PC-9 (cell line): ENCODE data around the gene GOLPH3. TPM values are rescaled to one million over a fixed set of nuclear protein-coding genes. Genes with fewer than 3 reads are reported as not detected.
"Not testable (repeated sequence)": the region's sequence is repeated elsewhere in the genome, so short reads cannot be mapped to it uniquely, and the experiment has no call there.

Source experiments
- BruUV-seq: library from RNA; stranded (reverse); fragments of 400-500 nt; replicated peaks from 2 replicates; lab custom pipeline; 2021; lab: Mats Ljungman, UMichigan
- CTCF ChIA-PET: fragments of 300-600 bp; sonication (Branson Sonifier 250); formaldehyde crosslinking; loops from one replicate; lab custom pipeline; 2022; ENCODE audit warnings: antibody characterized with exemption; lab: Charles Lee
- POLR2A ChIA-PET: fragments of 300-600 bp; sonication (Branson Sonifier 250); formaldehyde crosslinking; loops from one replicate; lab custom pipeline; 2022; ENCODE audit warnings: antibody characterized with exemption; ENCODE audit not compliant: unreplicated experiment; lab: Charles Lee
- DNase-seq, 2 experiments: peaks; one replicate each; pipeline versions ENCODE4 v3.0.0 to v3.0.0-alpha.2; 2015 to 2022; ENCODE audit warnings: mixed read lengths in 1 of 2
- H2AFZ ChIP-seq: fragments of 200-600 bp; sonication (generic); 2 replicates; pipeline ENCODE4 v1.8.1; 2017; ENCODE audit warnings: antibody characterized with exemption
- H3F3A ChIP-seq: fragments of 200-600 bp; sonication (generic); 2 replicates; pipeline ENCODE4 v1.8.1; 2017; ENCODE audit warnings: antibody characterized with exemption, mild to moderate bottlenecking, low read depth; ENCODE audit not compliant: insufficient read depth
- H3K27ac ChIP-seq: fragments of 200-600 bp; sonication (generic); 2 replicates; pipeline ENCODE4 v1.6.1; 2016; ENCODE audit warnings: mixed run types
- H3K27me3 ChIP-seq: fragments of 200-600 bp; sonication (generic); 2 replicates; pipeline ENCODE4 v1.6.1; 2016; ENCODE audit warnings: low read depth, mixed run types; ENCODE audit not compliant: insufficient read depth
- H3K36me3 ChIP-seq: fragments of 200-600 bp; sonication (generic); 2 replicates; pipeline ENCODE4 v1.6.1; 2016; ENCODE audit warnings: low read depth, mixed run types
- H3K4me1 ChIP-seq: fragments of 200-600 bp; sonication (generic); replicated peaks from 2 replicates; pipeline ENCODE4 v1.6.1; 2016; ENCODE audit warnings: mixed run types; ENCODE audit not compliant: insufficient read depth
- H3K4me2 ChIP-seq: fragments of 200-600 bp; sonication (generic); 2 replicates; pipeline ENCODE4 v1.6.1; 2017; ENCODE audit warnings: mixed run types
- H3K4me3 ChIP-seq: fragments of 200-600 bp; sonication (generic); 2 replicates; pipeline ENCODE4 v1.6.1; 2016; ENCODE audit warnings: mixed run types
- H3K79me2 ChIP-seq: fragments of 200-600 bp; sonication (generic); 2 replicates; pipeline ENCODE4 v1.6.1; 2017; ENCODE audit warnings: low read depth, mixed run types
- H3K9me2 ChIP-seq: fragments of 200-600 bp; sonication (generic); 2 replicates; pipeline ENCODE4 v1.8.1; 2017; ENCODE audit warnings: mild to moderate bottlenecking; ENCODE audit not compliant: insufficient read depth
- H3K9me3 ChIP-seq: fragments of 200-600 bp; sonication (generic); 2 replicates; pipeline ENCODE4 v1.8.1; 2016; ENCODE audit warnings: low read depth; ENCODE audit not compliant: insufficient read depth
- H4K20me1 ChIP-seq: fragments of 200-600 bp; sonication (generic); 2 replicates; pipeline ENCODE4 v1.8.1; 2017; ENCODE audit not compliant: insufficient read depth
- CTCF ChIP-seq: fragments of 200-600 bp; sonication (generic); conservative IDR thresholded peaks from 2 replicates; pipeline ENCODE4 v1.6.1; 2017; ENCODE audit warnings: mixed run types, antibody characterized with exemption, mild to moderate bottlenecking, moderate library complexity
- EZH2 ChIP-seq: fragments of 200-600 bp; sonication (generic); IDR thresholded peaks from 2 replicates; pipeline ENCODE4 v1.8.0; 2017; ENCODE audit warnings: antibody characterized with exemption, low read depth
- intact Hi-C: fragments of 100-400 bp; cut with micrococcal nuclease; formaldehyde crosslinking; loops from one replicate; pipeline ENCODE4 v1.10.0; 2022; ENCODE audit not compliant: unreplicated experiment
- total RNA-seq: library from RNA; stranded (reverse); gene quantifications from 2 replicates; pipeline ENCODE4 v1.2.3, GENCODE V29; 2021

GOLPH3 gene
- total RNA-seq, 1 experiment from 2014 or later: 179 TPM

DNA sequence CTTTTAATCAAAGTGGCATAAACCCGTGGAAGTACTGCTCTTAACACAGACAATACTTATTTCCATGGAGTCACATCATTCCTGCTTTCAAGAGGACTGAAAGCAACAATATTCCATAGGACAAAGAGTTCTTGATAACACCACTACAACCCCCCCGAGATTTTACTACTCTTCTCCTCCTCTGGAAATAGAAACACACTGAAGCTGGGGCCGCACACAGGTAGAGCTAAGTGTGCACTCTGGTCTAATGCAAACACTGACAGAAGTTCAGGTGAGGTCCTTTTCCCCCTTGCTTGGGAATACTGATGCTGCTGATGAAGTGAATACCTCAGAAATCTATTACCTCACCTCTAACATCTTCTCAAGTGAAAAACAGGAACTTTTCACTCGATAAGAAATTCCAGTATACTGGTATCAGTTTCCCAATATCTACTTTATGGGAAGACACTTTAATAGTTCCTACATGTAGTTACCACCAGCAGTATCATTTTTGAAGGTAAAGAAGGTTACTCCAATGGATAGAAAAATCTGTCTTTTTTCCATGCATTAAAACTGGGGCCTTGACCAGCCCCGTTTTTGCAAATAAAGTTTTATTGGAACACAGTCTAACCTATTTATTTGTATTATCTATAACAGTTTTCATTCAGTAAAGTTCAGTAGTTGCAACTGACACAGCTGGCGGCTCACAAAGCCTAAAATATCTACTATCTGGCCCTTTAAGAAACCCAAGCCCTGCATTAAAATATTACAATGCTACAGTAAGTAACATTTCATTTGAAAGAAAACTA is 50.0 kb downstream of the GOLPH3 start:
- H3K27me3 ChIP-seq: no peaks in the 10 kb centered on the region
- no peak for TF ChIP-seq CTCF
- TF ChIP-seq EZH2: no peak

GRCh38 chr5:32123058-32123805 is 50.9 kb downstream of the GOLPH3 start:
- H2AFZ ChIP-seq: no peak overlapping the region
- no peaks in the 10 kb centered on the region; the same call in 1 of the 2 replicates for H3K9me3 ChIP-seq
- ChIA-PET CTCF (no interaction called here), POLR2A (no interaction called here)
- DNase-seq: no peak
- BruUV-seq: no TSS peak
- H3K27me3 ChIP-seq: no peaks in the 10 kb centered on the region
- intact Hi-C loops: no loop called here
- no peak for TF ChIP-seq CTCF
- no peak for TF ChIP-seq EZH2
- peaks cover 45% of the 10 kb centered on the region for H3K36me3 ChIP-seq
- H3K79me2 ChIP-seq: peaks cover 14% of the 10 kb centered on the region
- H3K4me1 ChIP-seq: no peaks in the 10 kb centered on the region
- H3F3A ChIP-seq: peaks cover 7% of the 10 kb centered on the region
- no peak overlapping the region for H3K4me2 ChIP-seq
- no peak overlapping the region for H3K27ac ChIP-seq
- H3K9me2 ChIP-seq: no peaks in the 10 kb centered on the region
- no peak overlapping the region for H3K4me3 ChIP-seq
- H4K20me1 ChIP-seq: peaks cover 58% of the 10 kb centered on the region

More for the DNA sequence above, 50.0 kb downstream of the GOLPH3 start:
- peaks cover 57% of the 10 kb centered on the region for H4K20me1 ChIP-seq
- peaks cover 42% of the 10 kb centered on the region for H3K36me3 ChIP-seq
- POLR2A ChIA-PET: no interaction called here
- no peaks in the 10 kb centered on the region; the same call in 1 of the 2 replicates for H3K9me3 ChIP-seq
- H3K79me2 ChIP-seq: peaks cover 18% of the 10 kb centered on the region
- H3K27ac ChIP-seq: no peak overlapping the region
- intact Hi-C loops: no loop called here
- no peaks in the 10 kb centered on the region for H3K4me1 ChIP-seq
- no peak overlapping the region for H2AFZ ChIP-seq
- H3K4me3 ChIP-seq: no peak overlapping the region
- no peak overlapping the region for H3K4me2 ChIP-seq
- BruUV-seq: no TSS peak
- H3K9me2 ChIP-seq: no peaks in the 10 kb centered on the region
- peaks cover 4% of the 10 kb centered on the region for H3F3A ChIP-seq
- DNase-seq: peak in 1 of 2 experiments; percentile 12
- CTCF ChIA-PET: no interaction called here

DNA sequence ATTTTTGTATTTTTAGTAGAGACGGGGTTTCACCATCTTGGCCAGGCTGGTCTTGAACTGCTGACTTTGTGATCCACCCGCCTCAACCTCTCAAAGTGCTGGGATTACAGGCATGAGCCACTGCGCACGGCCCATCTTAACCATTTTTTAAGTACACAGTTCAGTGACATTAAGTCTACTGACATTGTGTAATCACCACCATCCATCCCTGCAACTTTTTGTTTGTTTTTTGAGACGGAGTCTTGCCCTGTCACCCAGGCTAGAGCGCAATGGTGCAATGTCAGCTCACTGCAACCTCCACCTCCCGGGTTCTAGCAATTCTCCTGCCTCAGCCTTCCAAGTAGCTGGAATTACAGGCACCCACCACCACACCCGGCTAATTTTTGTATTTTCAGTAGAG is 55.2 kb downstream of the GOLPH3 start:
- CTCF ChIA-PET, H3K27me3 ChIP-seq, H3K27ac ChIP-seq, H2AFZ ChIP-seq, H3K4me1 ChIP-seq, H3K79me2 ChIP-seq, H3K4me3 ChIP-seq, H3K9me2 ChIP-seq, intact Hi-C loops, H3F3A ChIP-seq, POLR2A ChIA-PET, H3K4me2 ChIP-seq, H3K9me3 ChIP-seq, BruUV-seq: not testable (repeated sequence)
- DNase-seq: peak in 1 of 2 experiments; percentile 1
- H4K20me1 ChIP-seq: peaks cover 61% of the 10 kb centered on the region
- H3K36me3 ChIP-seq: peaks cover 32% of the 10 kb centered on the region
